H1 (cell line): ENCODE data around the gene CAMKK1. TPM values are rescaled to one million over a fixed set of nuclear protein-coding genes. Genes with fewer than 3 reads are reported as not detected.

Source experiments
- CTCF ChIA-PET: fragments of 300-600 bp; sonication (Branson Sonifier 250); formaldehyde crosslinking; loops from one replicate; lab custom pipeline; 2021; ENCODE audit not compliant: partially characterized antibody; lab: Charles Lee
- POLR2A ChIA-PET: fragments of 300-600 bp; sonication (Branson Sonifier 250); formaldehyde crosslinking; loops from one replicate; lab custom pipeline; 2021; ENCODE audit warnings: inconsistent platforms; ENCODE audit not compliant: partially characterized antibody; lab: Charles Lee
- DNase-seq, 2 experiments: peaks; one replicate each; pipeline versions ENCODE4 v3.0.0 to v3.0.0-alpha.2; 2010 to 2022; ENCODE audit warnings: low spot score in 2 of 2, low read depth in 1 of 2, mixed read lengths in 1 of 2
- FAIRE-seq: peaks from 2 replicates; lab custom pipeline; 2011; peaks lifted over from hg19 to GRCh38; lab: Jason Lieb, UNC
- H2AFZ ChIP-seq: 2 replicates; pipeline ENCODE4 v1.8.1; 2012; ENCODE audit warnings: low read length, inconsistent platforms
- H2AK5ac ChIP-seq: 2 replicates; pipeline ENCODE4 v1.6.1; 2013; ENCODE audit warnings: low read depth, low read length
- H2BK120ac ChIP-seq: replicated peaks from 2 replicates; pipeline ENCODE3; 2013; ENCODE audit warnings: low read depth, low read length, inconsistent platforms
- H2BK12ac ChIP-seq: 2 replicates; pipeline ENCODE4 v1.6.1; 2013; ENCODE audit warnings: low read depth, low read length
- H2BK15ac ChIP-seq: 2 replicates; pipeline ENCODE4 v1.6.1; 2013; ENCODE audit warnings: low read length
- H2BK20ac ChIP-seq: 2 replicates; pipeline ENCODE4 v1.6.1; 2013; ENCODE audit warnings: low read length
- H2BK5ac ChIP-seq: 2 replicates; pipeline ENCODE4 v1.6.1; 2013; ENCODE audit warnings: low read depth, low read length
- H3K14ac ChIP-seq: 2 replicates; pipeline ENCODE4 v1.6.1; 2013; ENCODE audit warnings: inconsistent platforms; ENCODE audit not compliant: insufficient read length
- H3K18ac ChIP-seq: 2 replicates; pipeline ENCODE4 v1.6.1; 2013; ENCODE audit warnings: low read length; ENCODE audit errors: extremely low read depth
- H3K23ac ChIP-seq: 2 replicates; pipeline ENCODE4 v1.6.1; 2013; ENCODE audit warnings: inconsistent platforms; ENCODE audit not compliant: insufficient read length
- H3K23me2 ChIP-seq: 2 replicates; pipeline ENCODE4 v1.6.1; 2013; ENCODE audit warnings: low read depth, low read length
- H3K27ac ChIP-seq: 2 replicates; pipeline ENCODE4 v1.6.1; 2011; ENCODE audit warnings: low read depth, low read length, inconsistent platforms
- H3K27me3 ChIP-seq, 4 experiments: replicated peaks in 1 of 4; 1 replicate in 1 of 4; 2 replicates in 3 of 4; pipeline versions ENCODE4 v1.6.1 to v1.8.1; 2011 to 2013; ENCODE audit warnings: low read length in 3 of 4, mild to moderate bottlenecking in 3 of 4, inconsistent platforms in 2 of 4, mixed read lengths in 2 of 4, moderate library complexity in 1 of 4; ENCODE audit not compliant: control insufficient read depth in 3 of 4, insufficient read depth in 3 of 4; ENCODE audit errors: extremely low read depth in 1 of 4
- H3K36me3 ChIP-seq, 4 experiments: 2 replicates each; pipeline versions ENCODE4 v1.6.1 to v1.8.1; 2011 to 2013; ENCODE audit warnings: mild to moderate bottlenecking in 4 of 4, low read length in 3 of 4, moderate library complexity in 2 of 4, control low read depth in 1 of 4, inconsistent platforms in 1 of 4; ENCODE audit not compliant: insufficient read depth in 4 of 4, control insufficient read depth in 2 of 4
- H3K4ac ChIP-seq: replicated peaks from 2 replicates; pipeline ENCODE3; 2013; ENCODE audit warnings: low read length, low read depth, mixed read lengths, inconsistent platforms; ENCODE audit not compliant: insufficient read length
- H3K4me1 ChIP-seq, 4 experiments: replicated peaks in 1 of 4; 1 replicate in 1 of 4; 2 replicates in 3 of 4; pipeline versions ENCODE4 v1.6.1 to v1.8.1; 2011 to 2013; ENCODE audit warnings: low read length in 3 of 4, inconsistent platforms in 2 of 4, mixed read lengths in 1 of 4; ENCODE audit not compliant: insufficient read depth in 4 of 4, control insufficient read depth in 3 of 4
- H3K4me2 ChIP-seq, 2 experiments: 2 replicates each; pipeline versions ENCODE4 v1.6.1 to v1.8.1; 2011 to 2013; ENCODE audit warnings: low read depth in 2 of 2, low read length in 2 of 2, control low read depth in 1 of 2, inconsistent platforms in 1 of 2, mild to moderate bottlenecking in 1 of 2; ENCODE audit not compliant: insufficient read depth in 1 of 2
- H3K4me3 ChIP-seq, 4 experiments: fragments of 200-600, 300-600 bp in 1 of 4; sonication (generic), shearing (Covaris generic), sonication (Bioruptor Twin) in 1 of 4; 2 replicates each; pipeline versions ENCODE4 v1.5.1 to v1.8.1; 2011 to 2016; ENCODE audit warnings: low read length in 4 of 4, low read depth in 3 of 4, control low read depth in 2 of 4, inconsistent platforms in 2 of 4, mild to moderate bottlenecking in 2 of 4, mixed read lengths in 1 of 4, moderate library complexity in 1 of 4; ENCODE audit not compliant: insufficient read depth in 2 of 4; ENCODE audit errors: extremely low read depth in 1 of 4
- H3K56ac ChIP-seq: replicated peaks from 2 replicates; pipeline ENCODE3; 2013; ENCODE audit warnings: low read depth, mild to moderate bottlenecking, mixed read lengths, low read length, inconsistent platforms; ENCODE audit not compliant: insufficient read length
- H3K79me1 ChIP-seq: 2 replicates; pipeline ENCODE4 v1.6.1; 2013; ENCODE audit warnings: low read depth, low read length, control low read depth
- H3K79me2 ChIP-seq, 2 experiments: 2 replicates each; pipeline versions ENCODE4 v1.6.1 to v1.8.1; 2012 to 2013; ENCODE audit warnings: low read length in 2 of 2, mild to moderate bottlenecking in 2 of 2, inconsistent platforms in 1 of 2; ENCODE audit not compliant: insufficient read depth in 2 of 2, control insufficient read depth in 1 of 2
- H3K9ac ChIP-seq, 4 experiments: replicated peaks in 1 of 4; 1 replicate in 1 of 4; 2 replicates in 3 of 4; pipeline versions ENCODE4 v1.6.1 to v1.8.1; 2011 to 2013; ENCODE audit warnings: low read depth in 3 of 4, low read length in 3 of 4, control low read depth in 2 of 4, mild to moderate bottlenecking in 2 of 4, moderate library complexity in 2 of 4, inconsistent platforms in 1 of 4; ENCODE audit errors: extremely low read depth in 1 of 4
- H3K9me3 ChIP-seq, 2 experiments: 2 replicates each; pipeline versions ENCODE4 v1.6.1 to v1.8.1; 2012 to 2013; ENCODE audit warnings: mild to moderate bottlenecking in 2 of 2, moderate library complexity in 2 of 2, control low read depth in 1 of 2, inconsistent platforms in 1 of 2, low read depth in 1 of 2, low read length in 1 of 2, mixed read lengths in 1 of 2; ENCODE audit not compliant: insufficient read depth in 2 of 2
- H4K20me1 ChIP-seq, 2 experiments: replicated peaks in 1 of 2; 2 replicates each; pipeline versions ENCODE3 to v1.8.1; 2011 to 2013; ENCODE audit warnings: inconsistent platforms in 2 of 2, low read length in 2 of 2, mild to moderate bottlenecking in 1 of 2; ENCODE audit not compliant: insufficient read depth in 2 of 2, control insufficient read depth in 1 of 2
- H4K5ac ChIP-seq: 2 replicates; pipeline ENCODE4 v1.6.1; 2013; ENCODE audit warnings: low read length, low read depth, mixed read lengths, inconsistent platforms; ENCODE audit not compliant: insufficient read length
- H4K8ac ChIP-seq: 2 replicates; pipeline ENCODE4 v1.8.0; 2013; ENCODE audit warnings: mild to moderate bottlenecking, moderate library complexity, low read length, inconsistent platforms; ENCODE audit not compliant: insufficient read depth; ENCODE audit errors: extremely low read depth
- H4K91ac ChIP-seq: replicated peaks from 2 replicates; pipeline ENCODE3; 2013; ENCODE audit warnings: low read length, mixed read lengths, inconsistent platforms; ENCODE audit not compliant: insufficient read length
- ASH2L ChIP-seq: fragments of 200-600, 300-600 bp; sonication (generic); IDR thresholded peaks from one replicate; pipeline ENCODE4 v1.7.1; 2017; ENCODE audit warnings: low read length
- ATF3 ChIP-seq: IDR thresholded peaks from 2 replicates; pipeline ENCODE4 v1.6.1; 2011; ENCODE audit warnings: low read depth, mild to moderate bottlenecking, low read length; ENCODE audit not compliant: insufficient read depth
- CBX5 ChIP-seq: fragments of 300-800, 300-1000 bp; sonication (generic); IDR thresholded peaks from 2 replicates; pipeline ENCODE4 v1.7.1; 2016; ENCODE audit warnings: antibody characterized with exemption, low read length, low read depth
- E2F6 ChIP-seq: IDR thresholded peaks from 2 replicates; pipeline ENCODE4 v1.6.1; 2012; ENCODE audit warnings: inconsistent platforms
- FOSL1 ChIP-seq: IDR thresholded peaks from 2 replicates; pipeline ENCODE4 v1.6.1; 2011; ENCODE audit warnings: mild to moderate bottlenecking, low read depth, low read length, moderate library complexity; ENCODE audit not compliant: insufficient read depth
- HDAC2 ChIP-seq, 2 experiments: fragments of 300-600 bp in 1 of 2; sonication (generic) in 1 of 2; IDR thresholded peaks; 2 replicates each; pipeline ENCODE4 v1.6.1; 2011 to 2012; ENCODE audit warnings: low read depth in 2 of 2, low read length in 2 of 2, mild to moderate bottlenecking in 2 of 2, moderate library complexity in 2 of 2, borderline replicate concordance in 1 of 2, inconsistent platforms in 1 of 2
- JUN ChIP-seq: IDR thresholded peaks from 2 replicates; pipeline ENCODE4 v1.6.1; 2011; ENCODE audit warnings: low read depth, mild to moderate bottlenecking, improper control_type of control experiment, low read length
- KDM5A ChIP-seq: fragments of 200-600 bp; IDR thresholded peaks from 2 replicates; pipeline ENCODE4 v1.7.1; 2012; ENCODE audit warnings: mild to moderate bottlenecking, low read length, inconsistent platforms, mixed read lengths
- PHF8 ChIP-seq: fragments of 200-600 bp; sonication (generic); conservative IDR thresholded peaks from 2 replicates; pipeline ENCODE4 v1.7.1; 2012; ENCODE audit warnings: low read depth, mild to moderate bottlenecking, inconsistent platforms, low read length, moderate library complexity
- WGBS, 2 experiments: shearing (Covaris generic) in 1 of 2; methylation state at CpG; one replicate each; pipeline versions ENCODE4 v1.1.6 to v1.1.7; 2013 to 2015; ENCODE audit warnings: low lambda C conversion rate in 2 of 2, mixed read lengths in 2 of 2, inconsistent platforms in 1 of 2, low coverage in 1 of 2, missing lambda C conversion rate in 1 of 2; ENCODE audit not compliant: insufficient replicate concordance in 2 of 2, insufficient coverage in 1 of 2, insufficient read length in 1 of 2; ENCODE audit errors: extremely low coverage in 1 of 2, missing lambda C conversion rate in 1 of 2; 5-methylcytosine and 5-hydroxymethylcytosine counted together
- polyA plus RNA-seq, 7 experiments: library from polyadenylated mRNA; depleted of rRNA in 3 of 7; stranded (reverse) in 5 of 7; unstranded in 2 of 7; fragments of >200 nt in 5 of 7; fragments of 200-250 nt in 2 of 7; gene quantifications; 1 replicate in 5 of 7; 2 replicates in 1 of 7; 4 replicates in 1 of 7; pipeline versions ENCODE4 v1.2.1 to v1.2.3, GENCODE V29; 2011 to 2013; ENCODE audit warnings: missing spikeins in 2 of 7, mixed read lengths in 2 of 7
- total RNA-seq: library from RNA; stranded (reverse); fragmentation: NEBNext Ultra II Directional; extraction: Animal tissue kit (Norgen Biotek cat#: 25700); gene quantifications from 2 replicates; pipeline ENCODE4 v1.2.1, GENCODE V29; 2021

CAMKK1 gene
- total and polyA plus RNA-seq, 2 of the 8 experiments (the other 6 are each of a cell fraction or from before 2014, with no cell fraction given): 7.1 to 7.6 TPM

GRCh38 chr17:3896108-3896967 is 3.5 kb upstream of the CAMKK1 start:
- no peak overlapping the region for H3K9ac ChIP-seq
- H2BK12ac ChIP-seq: peak overlapping the region; percentile 70
- H2BK5ac ChIP-seq: 0 out of 2 replicates have a peak overlapping the region, but pooled peaks have one; percentile 18
- no peak overlapping the region for H3K56ac ChIP-seq
- H3K4me2 ChIP-seq: no peak overlapping the region; a peak in 1 of 4 replicates
- peaks cover 15% of the 10 kb centered on the region; the same call in 1 of the 2 replicates for H3K23me2 ChIP-seq
- no peak overlapping the region for H4K5ac ChIP-seq
- 0 out of 2 replicates have a peak overlapping the region, but pooled peaks have one; percentile 48 for H2BK20ac ChIP-seq
- H2BK15ac ChIP-seq: peak overlapping the region; percentile 46; the same call in 1 of the 2 replicates
- H3K36me3 ChIP-seq: no peaks in the 10 kb centered on the region
- H2BK120ac ChIP-seq: no peak overlapping the region
- 0 out of 2 replicates have a peak overlapping the region, but pooled peaks have one; percentile 1 for H4K8ac ChIP-seq
- FAIRE-seq (no peak), DNase-seq (no peak)
- peak overlapping the region; percentile 19 for H4K91ac ChIP-seq
- H2AFZ ChIP-seq: no peak overlapping the region
- peaks cover 5 to 16% (median 14%) of the 10 kb centered on the region in 4 experiments for H3K4me1 ChIP-seq
- POLR2A ChIA-PET: interaction anchor here (1.2 kb wide), 1 partner anchor 247 kb away, joined by 3 read pairs; no protein-coding TSS in a partner anchor
- 87% methylated on average over 15 of the region's 15 CpGs; no CpG with 5 or more reads in 1 of the 2 experiments for WGBS, 2 experiments
- peaks cover 0 to 4% of the 10 kb centered on the region in 2 experiments for H4K20me1 ChIP-seq
- H3K79me2 ChIP-seq: no peaks in the 10 kb centered on the region
- no peak overlapping the region for H3K23ac ChIP-seq
- no peak overlapping the region for H3K4me3 ChIP-seq
- CTCF ChIA-PET: interaction anchor here (0.5 to 13.2 kb wide), 6 partner anchors 8 to 178 kb away, joined by 3 to 131 read pairs (median 10); no protein-coding TSS in a partner anchor
- H3K27me3 ChIP-seq: peaks cover 0 to 6% (median 1%) of the 10 kb centered on the region in 4 experiments; a peak in 3 of 7 replicates
- peak overlapping the region; percentile 82; the same call in 1 of the 2 replicates for H2AK5ac ChIP-seq
- H3K4ac ChIP-seq: no peak overlapping the region
- H3K27ac ChIP-seq: no peak overlapping the region
- no peak overlapping the region; the same call in 1 of the 2 replicates for H3K18ac ChIP-seq
- no peak overlapping the region for H3K14ac ChIP-seq
- H3K79me1 ChIP-seq: no peaks in the 10 kb centered on the region
- H3K9me3 ChIP-seq: no peaks in the 10 kb centered on the region
- no peak for TF ChIP-seq CBX5
- TF ChIP-seq ATF3: no peak
- no peak for TF ChIP-seq ASH2L
- no peak for TF ChIP-seq E2F6
- TF ChIP-seq PHF8: no peak
- no peak for TF ChIP-seq HDAC2 (IDR thresholded peaks at IDR 0.05; ENCODE audit: borderline replicate concordance in 1 of 2, low read depth in 2 of 2, low read length in 2 of 2)
- no peak for TF ChIP-seq JUN
- no peak for TF ChIP-seq FOSL1
- no peak for TF ChIP-seq KDM5A
